HepG2 (cell line): Measurements from ENCODE around the gene WSB2. TPM values are rescaled to one million over a fixed set of nuclear protein-coding genes. Genes with fewer than 3 reads are reported as not detected.
A peak's percentile ranks its signal among the peaks of the same experiment; 100 is the strongest.

Experiments
- ATAC-seq: fragments of 200-7000 bp; cut with Tn5 transposase; 3 replicates; pipeline ENCODE4 v1.9.1; 2020; ENCODE audit warnings: mild to moderate bottlenecking, moderate library complexity
- BruUV-seq: library from RNA; stranded (reverse); fragments of 400-500 nt; replicated peaks from 2 replicates; lab custom pipeline; 2021; lab: Mats Ljungman, UMichigan
- CTCF ChIA-PET: fragments of 300-600 bp; formaldehyde crosslinking; extraction: SDS; loops from one replicate; lab custom pipeline; 2021; ENCODE audit warnings: low total read pairs, inconsistent platforms, low intra/inter-chr PET ratio; lab: Yijun Ruan, JAX
- POLR2A ChIA-PET: fragments of 350-600 bp; sonication (Branson Sonifier 250); formaldehyde crosslinking; loops from one replicate; lab custom pipeline; 2020; ENCODE audit warnings: antibody characterized with exemption, inconsistent platforms; lab: Yijun Ruan, JAX
- DNase-seq: peaks from one replicate; pipeline ENCODE4 v3.0.0-alpha.2; 2015; ENCODE audit warnings: low spot score
- FAIRE-seq: peaks from 3 replicates; lab custom pipeline; 2011; peaks lifted over from hg19 to GRCh38; lab: Jason Lieb, UNC
- H2AFZ ChIP-seq: one replicate; pipeline ENCODE4 v1.6.1; 2011; ENCODE audit warnings: low read length, inconsistent platforms
- H3K27ac ChIP-seq: fragments of 300-600 bp; 3 replicates; pipeline ENCODE4 v1.8.0; 2011; ENCODE audit warnings: mixed run types, mild to moderate bottlenecking, mixed read lengths, low read length, inconsistent platforms; ENCODE audit not compliant: insufficient read depth; ENCODE audit errors: extremely low read length
- H3K27me3 ChIP-seq, 2 experiments: fragments of 200-600 bp in 1 of 2; 2 replicates in 1 of 2; 3 replicates in 1 of 2; pipeline versions ENCODE4 v1.6.0 to v1.8.0; 2011; ENCODE audit warnings: low read length in 2 of 2, mild to moderate bottlenecking in 2 of 2, moderate library complexity in 2 of 2, inconsistent platforms in 1 of 2; ENCODE audit not compliant: insufficient read depth in 2 of 2, control insufficient read depth in 1 of 2
- H3K36me3 ChIP-seq, 2 experiments: fragments of 200-600 bp in 1 of 2; replicated peaks in 1 of 2; 2 replicates in 1 of 2; 3 replicates in 1 of 2; pipeline versions ENCODE4 v1.5.1 to v1.8.0; 2011; ENCODE audit warnings: low read length in 2 of 2, inconsistent platforms in 1 of 2; ENCODE audit not compliant: insufficient read depth in 2 of 2, control insufficient read depth in 1 of 2
- H3K4me1 ChIP-seq: 2 replicates; pipeline ENCODE4 v1.5.1; 2012; ENCODE audit warnings: low read length, inconsistent platforms; ENCODE audit not compliant: insufficient read depth
- H3K4me2 ChIP-seq: 2 replicates; pipeline ENCODE4 v1.6.0; 2011; ENCODE audit warnings: low read depth, low read length, inconsistent platforms
- H3K4me3 ChIP-seq, 3 experiments: fragments of 200-600 bp in 1 of 3; sonication (generic), shearing (Covaris generic) in 1 of 3; replicated peaks in 1 of 3; 2 replicates each; pipeline ENCODE4 v1.5.1; 2011 to 2016; ENCODE audit warnings: low read length in 3 of 3, inconsistent platforms in 2 of 3, low read depth in 2 of 3, mild to moderate bottlenecking in 2 of 3, control low read depth in 1 of 3, mixed read lengths in 1 of 3; ENCODE audit not compliant: insufficient read depth in 1 of 3
- H3K79me2 ChIP-seq: one replicate; pipeline ENCODE4 v1.6.1; 2011; ENCODE audit warnings: low read length, inconsistent platforms; ENCODE audit not compliant: insufficient read depth
- H3K9ac ChIP-seq: 2 replicates; pipeline ENCODE4 v1.6.0; 2011; ENCODE audit warnings: mild to moderate bottlenecking, low read depth, low read length, inconsistent platforms; ENCODE audit not compliant: insufficient read depth
- H3K9me3 ChIP-seq: 2 replicates; pipeline ENCODE4 v1.5.1; 2012; ENCODE audit warnings: mild to moderate bottlenecking, low read length
- H4K20me1 ChIP-seq: 2 replicates; pipeline ENCODE4 v1.6.0; 2011; ENCODE audit warnings: inconsistent platforms, mild to moderate bottlenecking, low read length, moderate library complexity; ENCODE audit not compliant: insufficient read depth
- ARID4A ChIP-seq: sonication (generic); formaldehyde crosslinking; IDR thresholded peaks from 2 replicates; pipeline ENCODE4 v1.5.0; 2020; ENCODE audit warnings: mild to moderate bottlenecking, missing genetic modification reagents, borderline replicate concordance
- HOXA5 ChIP-seq: sonication (generic); formaldehyde crosslinking; IDR thresholded peaks from 2 replicates; pipeline ENCODE4 v1.4.0; 2020; ENCODE audit warnings: missing genetic modification reagents
- IRF2 ChIP-seq: IDR thresholded peaks from 2 replicates; pipeline ENCODE4 v1.6.1; 2018; ENCODE audit warnings: missing genetic modification reagents, missing compliant biosample characterization
- KDM2A ChIP-seq: sonication (generic); formaldehyde crosslinking; IDR thresholded peaks from 2 replicates; pipeline ENCODE4 v1.4.0; 2020; ENCODE audit warnings: low read depth, missing genetic modification reagents, borderline replicate concordance
- SMAD1 ChIP-seq: sonication (generic); formaldehyde crosslinking; IDR thresholded peaks from 2 replicates; pipeline ENCODE4 v1.4.0; 2020; ENCODE audit warnings: missing genetic modification reagents, low read depth, mild to moderate bottlenecking, borderline replicate concordance
- XRCC5 ChIP-seq: fragments of 200-400 bp; formaldehyde crosslinking; optimal IDR thresholded peaks from 2 replicates; pipeline ENCODE3; 2017; ENCODE audit warnings: mild to moderate bottlenecking, low read length
- ZNF501 ChIP-seq: sonication (generic); formaldehyde crosslinking; IDR thresholded peaks from 2 replicates; pipeline ENCODE4 v1.5.1; 2020; ENCODE audit warnings: mild to moderate bottlenecking, moderate library complexity, missing genetic modification reagents
- ZNF570 ChIP-seq: sonication (generic); formaldehyde crosslinking; IDR thresholded peaks from 2 replicates; pipeline ENCODE4 v1.4.0; 2020; ENCODE audit warnings: mild to moderate bottlenecking, missing genetic modification reagents, borderline replicate concordance
- ZNF629 ChIP-seq: sonication (generic); formaldehyde crosslinking; conservative IDR thresholded peaks from 2 replicates; pipeline ENCODE4 v1.5.0; 2020; ENCODE audit warnings: missing genetic modification reagents
- ZNF687 ChIP-seq: sonication (generic); formaldehyde crosslinking; IDR thresholded peaks from 2 replicates; pipeline ENCODE4 v1.5.1; 2020; ENCODE audit warnings: mild to moderate bottlenecking, missing genetic modification reagents, moderate library complexity
- ZNF720 ChIP-seq: sonication (generic); formaldehyde crosslinking; IDR thresholded peaks from 2 replicates; pipeline ENCODE4 v1.4.0; 2020; ENCODE audit warnings: missing genetic modification reagents
- WGBS: methylation state at CpG from one replicate; pipeline ENCODE4 v1.1.6; 2017; ENCODE audit warnings: low lambda C conversion rate; 5-methylcytosine and 5-hydroxymethylcytosine counted together
- in situ Hi-C: cut with HindIII; loops from 2 replicates; pipeline ENCODE4 v1.10.0; 2017; ENCODE audit warnings: low pct_unique_long_range_greater_than_20kb; ENCODE audit not compliant: extremely low pct_ligation_motif_present
- intact Hi-C: fragments of 100-400 bp; cut with micrococcal nuclease; formaldehyde crosslinking; loops from one replicate; pipeline ENCODE4 v1.10.0; 2022; ENCODE audit not compliant: unreplicated experiment
- polyA plus RNA-seq, 8 experiments: library from polyadenylated mRNA; depleted of rRNA in 3 of 8; stranded (reverse) in 7 of 8; unstranded in 1 of 8; fragments of >200 nt; fragmentation: Illumina TruSeq in 4 of 8; extraction: Trizol in 4 of 8; gene quantifications; 2 replicates each; pipeline versions ENCODE4 v1.2.1 to v1.2.3, GENCODE V29; 2011 to 2016; ENCODE audit warnings: low read depth in 4 of 8, missing spikeins in 1 of 8, mixed read lengths in 1 of 8; ENCODE audit not compliant: insufficient read depth in 1 of 8
- total RNA-seq, 5 experiments: library from RNA; depleted of rRNA; stranded (reverse); fragments of >200 nt; fragmentation: Illumina TruSeq; extraction: Trizol; gene quantifications; 2 replicates each; pipeline ENCODE4 v1.2.3, GENCODE V29; 2016; ENCODE audit warnings: low read depth in 1 of 5

The WSB2 gene
- total and polyA plus RNA-seq, 2 of the 13 experiments (the other 11 are each of a cell fraction or from before 2014, with no cell fraction given), result 31.0 to 82.8 TPM

GRCh38 chr12:118060301-118061010 is 523 bp downstream of the WSB2 start:
- Histone ChIP-seq H3K9me3 (no peaks in the 10 kb centered on the region), H3K36me3 (no peaks in the 10 kb centered on the region), H3K79me2 (peaks cover 17% of the 10 kb centered on the region), H3K4me1 (peaks cover 70% of the 10 kb centered on the region), H3K9ac (peak overlapping the region; percentile 78), H3K27me3 (no peaks in the 10 kb centered on the region; a peak in 1 of 5 replicates), H4K20me1 (no peaks in the 10 kb centered on the region), H3K27ac (peak overlapping the region; percentile 73), H3K4me2 (peak overlapping the region; percentile 96), H2AFZ (no peak overlapping the region), H3K4me3 (peak overlapping the region; percentile 69 to 92 (median 86))
- POLR2A ChIA-PET, result interaction anchor here (0.6 to 2.0 kb wide), 6 partner anchors 23 to 316 kb away, joined by 3 to 7 read pairs (median 4); partner anchors contain the start of genes SUDS3, TAOK3 and VSIG10
- ATAC-seq, result peak; percentile 10; the same call in 1 of the 3 replicates
- CTCF ChIA-PET, result no interaction called here
- BruUV-seq, result no TSS peak
- intact Hi-C loops (loop anchor here (1.0 kb wide), 2 partner anchors 8 to 43 kb away; no protein-coding TSS in a partner anchor), in situ Hi-C loops (no loop called here)
- no peak for FAIRE-seq
- no peak for DNase-seq
- 2% methylated on average over 7 of the region's 46 CpGs for WGBS
- TF ChIP-seq HOXA5 (CRISPR knock-in tag), result 0 out of 2 replicates have a peak, but pooled peaks have one; percentile 32
- TF ChIP-seq ZNF629 (CRISPR knock-in tag), result peak; percentile 54; the same call in 1 of the 2 replicates
- TF ChIP-seq ZNF570, result no peak
- TF ChIP-seq ZNF687 (CRISPR knock-in tag), result peak; percentile 19; the same call in 1 of the 2 replicates
- TF ChIP-seq IRF2 (CRISPR knock-in tag), result 0 out of 2 replicates have a peak, but pooled peaks have one; percentile 63
- TF ChIP-seq ARID4A (CRISPR knock-in tag), result peak; percentile 6; the same call in 1 of the 2 replicates
- TF ChIP-seq ZNF501, result peak; percentile 38; the same call in 1 of the 2 replicates
- TF ChIP-seq XRCC5, result peak; percentile 20
- TF ChIP-seq KDM2A, result peak; percentile 26; the same call in 1 of the 2 replicates
- 0 out of 2 replicates have a peak, but pooled peaks have one; percentile 49 for TF ChIP-seq SMAD1 (CRISPR knock-in tag)
- no peak for TF ChIP-seq ZNF720 (CRISPR knock-in tag)
